SKM-1 treated with dmso at 0.1 percent for 144 hours (cell line): Measurements from ENCODE around the gene GC.
"Not testable (repeated sequence)": the region's sequence is repeated elsewhere in the genome, so short reads cannot be mapped to it uniquely, and the experiment has no call there.

Experiments
- DNase-seq: peaks from one replicate; lab custom pipeline; 2025; ENCODE audit not compliant: unreplicated experiment; lab: John Stamatoyannopoulos, UW

The GC gene

GRCh38 chr4:71783972-71784371 lies at the start of gene GC:
TSS of gene GC (minus strand) at chr4:71784079. CDS start at chr4:71784018, 61 bp downstream.
- DNase-seq: no peak

- DNase-seq: no peak
These were observed 49.5 kb upstream of the GC start for GRCh38 chr4:71833232-71833900.

- DNase-seq: no peak
These were observed 48.2 kb upstream of the GC start for GRCh38 chr4:71832049-71832448.

- no peak for DNase-seq
These were observed 46.8 kb upstream of the GC start for GRCh38 chr4:71830497-71831190.

GRCh38 chr4:71828470-71828869 lies 44.6 kb upstream of the GC start:
- no peak for DNase-seq

- DNase-seq: no peak
These were observed 43.9 kb upstream of the GC start for GRCh38 chr4:71827826-71828225.

- no peak for DNase-seq
These were observed 32.9 kb upstream of the GC start for GRCh38 chr4:71816676-71817303.

- DNase-seq: no peak
These were observed 30.6 kb upstream of the GC start for GRCh38 chr4:71814433-71814832.

- not testable (repeated sequence) for DNase-seq
These were observed 25.9 kb upstream of the GC start for GRCh38 chr4:71809805-71810204.

GRCh38 chr4:71807469-71807868 lies 23.6 kb upstream of the GC start:
- no peak for DNase-seq

- not testable (repeated sequence) for DNase-seq
These were observed 21.4 kb upstream of the GC start for GRCh38 chr4:71805230-71805629.

- DNase-seq: not testable (repeated sequence)
These were observed 20.3 kb upstream of the GC start for GRCh38 chr4:71804017-71804697.

GRCh38 chr4:71785959-71786358 lies 2.1 kb upstream of the GC start:
- no peak for DNase-seq

- DNase-seq: no peak
These were observed 804 bp upstream of the GC start for GRCh38 chr4:71784569-71785197.

GRCh38 chr4:71777891-71778290 lies 6.0 kb downstream of the GC start:
- DNase-seq: no peak

- DNase-seq: no peak
These were observed 8.4 kb downstream of the GC start for GRCh38 chr4:71775449-71775848.

- no peak for DNase-seq
These were observed 9.7 kb downstream of the GC start for GRCh38 chr4:71774136-71774535.

- DNase-seq: no peak
These were observed 10.9 kb downstream of the GC start for GRCh38 chr4:71773004-71773403.

GRCh38 chr4:71772592-71772991 lies 11.3 kb downstream of the GC start:
- no peak for DNase-seq

GRCh38 chr4:71771613-71772012 lies 12.3 kb downstream of the GC start:
- no peak for DNase-seq

GRCh38 chr4:71769434-71769833 lies 14.4 kb downstream of the GC start:
- DNase-seq: no peak
